ENCODE results near the gene ASF1B.

GRCh38 chr19:14078411-14078810, 58.0 kb downstream of the ASF1B start:
- TF ChIP-seq, protein P1, sequence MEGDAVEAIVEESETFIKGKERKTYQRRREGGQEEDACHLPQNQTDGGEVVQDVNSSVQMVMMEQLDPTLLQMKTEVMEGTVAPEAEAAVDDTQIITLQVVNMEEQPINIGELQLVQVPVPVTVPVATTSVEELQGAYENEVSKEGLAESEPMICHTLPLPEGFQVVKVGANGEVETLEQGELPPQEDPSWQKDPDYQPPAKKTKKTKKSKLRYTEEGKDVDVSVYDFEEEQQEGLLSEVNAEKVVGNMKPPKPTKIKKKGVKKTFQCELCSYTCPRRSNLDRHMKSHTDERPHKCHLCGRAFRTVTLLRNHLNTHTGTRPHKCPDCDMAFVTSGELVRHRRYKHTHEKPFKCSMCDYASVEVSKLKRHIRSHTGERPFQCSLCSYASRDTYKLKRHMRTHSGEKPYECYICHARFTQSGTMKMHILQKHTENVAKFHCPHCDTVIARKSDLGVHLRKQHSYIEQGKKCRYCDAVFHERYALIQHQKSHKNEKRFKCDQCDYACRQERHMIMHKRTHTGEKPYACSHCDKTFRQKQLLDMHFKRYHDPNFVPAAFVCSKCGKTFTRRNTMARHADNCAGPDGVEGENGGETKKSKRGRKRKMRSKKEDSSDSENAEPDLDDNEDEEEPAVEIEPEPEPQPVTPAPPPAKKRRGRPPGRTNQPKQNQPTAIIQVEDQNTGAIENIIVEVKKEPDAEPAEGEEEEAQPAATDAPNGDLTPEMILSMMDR (conservative IDR thresholded peaks at IDR 0.05 in 1 of 2, IDR thresholded peaks at IDR 0.05 in 1 of 2; ENCODE audit: extremely low read depth in 1 of 2, insufficient read depth in 1 of 2, low read depth in 1 of 2, low read length in 2 of 2): no peak
- TF ChIP-seq EZH2 (IDR thresholded peaks at IDR 0.05; ENCODE audit: borderline replicate concordance, low read length): no peak
